ENCODE measurements around the gene GNAI2.

GRCh38 chr3:50211930-50212329 is 24.1 kb upstream of the GNAI2 start:
- no peak for TF ChIP-seq FOXK1 (CRISPR knock-in tag; IDR thresholded peaks at IDR 0.05)
- no peak for TF ChIP-seq CTCF (IDR thresholded peaks at IDR 0.05)
- no peak for TF ChIP-seq CREB1 (CRISPR knock-in tag; IDR thresholded peaks at IDR 0.05)
- TF ChIP-seq ZNF512 (CRISPR knock-in tag; IDR thresholded peaks at IDR 0.05; ENCODE audit: borderline replicate concordance) = no peak
- TF ChIP-seq HMGXB4 (CRISPR knock-in tag; IDR thresholded peaks at IDR 0.05) = no peak
- TF ChIP-seq STAT6 (CRISPR knock-in tag; conservative IDR thresholded peaks at IDR 0.05; ENCODE audit: low read depth) = no peak

Measured in WTC11 (cell line).